ENCODE results near the gene IER3. TPM values are rescaled to one million over a fixed set of nuclear protein-coding genes. Genes with fewer than 3 reads are reported as not detected.

Gene IER3, protein sequence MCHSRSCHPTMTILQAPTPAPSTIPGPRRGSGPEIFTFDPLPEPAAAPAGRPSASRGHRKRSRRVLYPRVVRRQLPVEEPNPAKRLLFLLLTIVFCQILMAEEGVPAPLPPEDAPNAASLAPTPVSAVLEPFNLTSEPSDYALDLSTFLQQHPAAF
- total RNA-seq, result 1.6 TPM

DNA sequence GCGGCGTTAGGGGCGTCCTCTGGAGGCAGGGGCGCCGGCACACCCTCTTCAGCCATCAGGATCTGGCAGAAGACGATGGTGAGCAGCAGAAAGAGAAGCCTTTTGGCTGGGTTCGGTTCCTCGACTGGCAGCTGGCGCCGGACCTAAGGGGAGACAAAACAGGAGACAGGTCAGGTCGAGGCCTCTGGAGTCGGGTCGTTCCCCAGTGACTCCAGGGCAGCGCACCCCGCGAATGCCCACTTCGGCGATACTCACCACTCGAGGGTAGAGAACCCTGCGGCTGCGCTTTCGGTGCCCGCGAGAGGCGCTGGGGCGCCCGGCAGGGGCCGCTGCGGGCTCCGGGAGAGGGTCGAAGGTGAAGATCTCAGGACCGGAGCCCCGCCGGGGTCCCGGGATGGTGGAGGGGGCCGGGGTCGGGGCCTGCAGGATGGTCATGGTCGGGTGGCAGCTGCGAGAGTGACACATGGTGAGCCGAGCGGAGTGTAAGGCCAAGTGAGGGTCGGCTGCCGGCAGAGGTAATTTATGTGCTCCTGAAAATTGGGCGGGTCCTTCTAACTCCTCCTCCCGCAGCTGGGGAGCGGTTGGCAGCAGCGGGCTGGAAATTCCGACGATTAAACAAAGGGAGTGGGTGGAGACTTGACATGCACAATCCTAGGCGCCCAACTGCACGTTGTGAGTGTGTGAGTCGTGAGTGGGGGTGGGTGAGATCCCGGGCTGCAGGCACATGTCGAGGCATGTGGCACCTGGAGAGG is at the start of gene IER3:
IER3 (minus strand) TSS at position 494 of the 752 bp plus-strand sequence; CDS start at position 465, 29 bp downstream.

DNA sequence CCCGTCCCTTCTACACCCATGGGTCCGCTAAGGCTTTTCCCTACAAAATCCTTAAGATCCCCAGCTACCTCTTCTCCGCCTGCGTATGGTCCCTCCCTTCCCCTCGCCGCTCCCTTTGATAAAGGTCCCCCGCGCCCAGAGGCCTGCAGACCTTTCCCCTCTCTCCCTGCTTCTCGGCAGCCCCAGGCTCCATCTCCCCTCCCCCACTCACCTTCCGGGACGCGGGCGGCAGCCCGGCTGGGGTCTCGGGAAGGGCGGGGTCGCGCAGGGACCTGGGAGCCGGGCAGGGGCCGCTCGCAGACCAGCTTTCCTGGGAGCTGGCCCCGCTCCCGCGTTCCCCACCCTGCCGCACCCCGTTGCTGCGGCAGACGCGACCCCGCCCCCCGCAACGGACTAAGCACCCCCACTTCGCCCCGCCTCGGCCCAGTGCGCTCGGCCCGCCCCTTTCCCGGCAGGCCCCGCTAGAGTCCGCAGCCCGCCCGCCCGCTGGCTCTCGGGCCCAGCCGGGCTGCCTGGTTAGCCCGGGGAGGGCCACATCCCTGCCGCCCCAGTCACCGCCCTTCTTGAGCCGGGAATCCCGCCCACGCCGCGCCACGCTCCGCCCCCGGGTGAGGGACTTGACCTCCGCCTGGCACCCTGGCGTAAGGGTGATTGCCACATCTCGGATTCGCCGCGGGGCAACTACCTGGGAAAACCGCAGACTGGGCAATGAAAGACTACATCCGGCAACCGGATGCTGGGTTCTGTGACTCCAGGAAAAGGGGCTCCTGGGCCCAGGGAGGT is 1.8 kb downstream of the IER3 start, which contains the start of gene FLOT1:
FLOT1 (minus strand) TSS at position 372 of the 783 bp plus-strand sequence. CDS start 498 bp downstream, outside the sequence.

DNA sequence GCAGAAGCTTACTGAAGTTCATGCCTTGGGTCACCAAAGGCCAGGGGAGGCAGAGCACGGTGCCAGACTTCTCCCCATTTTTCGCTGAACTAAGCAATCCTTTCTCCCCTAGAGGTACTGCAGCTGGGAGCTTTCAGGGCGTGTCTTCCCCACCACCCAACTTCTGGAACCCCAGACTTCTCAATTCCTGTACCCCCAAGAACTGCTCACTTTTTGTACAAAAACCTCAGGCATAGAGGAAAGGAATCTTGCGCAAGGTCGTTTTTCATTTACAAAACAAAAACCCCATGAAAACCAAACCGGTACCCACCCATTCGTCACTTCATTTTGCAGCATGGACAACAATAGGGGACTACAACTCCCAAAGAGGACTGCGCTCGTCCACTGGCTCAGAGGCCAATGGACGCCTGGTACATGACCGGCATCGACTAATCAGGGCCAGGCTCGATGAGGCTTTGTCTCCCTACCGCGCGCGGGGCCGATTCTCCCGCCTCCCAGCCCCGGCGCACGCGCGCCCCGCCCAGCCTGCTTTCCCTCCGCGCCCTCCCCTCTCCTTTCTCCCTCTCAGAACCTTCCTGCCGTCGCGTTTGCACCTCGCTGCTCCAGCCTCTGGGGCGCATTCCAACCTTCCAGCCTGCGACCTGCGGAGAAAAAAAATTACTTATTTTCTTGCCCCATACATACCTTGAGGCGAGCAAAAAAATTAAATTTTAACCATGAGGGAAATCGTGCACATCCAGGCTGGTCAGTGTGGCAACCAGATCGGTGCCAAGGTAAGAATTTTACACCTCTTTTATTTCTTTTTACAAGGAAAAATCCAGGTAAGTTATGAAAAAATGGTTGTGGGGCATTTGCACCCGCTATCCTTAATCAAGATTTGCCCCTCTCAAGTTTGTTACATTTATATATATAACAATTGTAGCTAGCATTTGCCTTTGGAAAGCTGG is 24.3 kb downstream of the IER3 start, which contains the start of gene TUBB:
TUBB (plus strand) TSS at position 562 of the 947 bp plus-strand sequence; CDS start at position 717, 155 bp downstream.

DNA sequence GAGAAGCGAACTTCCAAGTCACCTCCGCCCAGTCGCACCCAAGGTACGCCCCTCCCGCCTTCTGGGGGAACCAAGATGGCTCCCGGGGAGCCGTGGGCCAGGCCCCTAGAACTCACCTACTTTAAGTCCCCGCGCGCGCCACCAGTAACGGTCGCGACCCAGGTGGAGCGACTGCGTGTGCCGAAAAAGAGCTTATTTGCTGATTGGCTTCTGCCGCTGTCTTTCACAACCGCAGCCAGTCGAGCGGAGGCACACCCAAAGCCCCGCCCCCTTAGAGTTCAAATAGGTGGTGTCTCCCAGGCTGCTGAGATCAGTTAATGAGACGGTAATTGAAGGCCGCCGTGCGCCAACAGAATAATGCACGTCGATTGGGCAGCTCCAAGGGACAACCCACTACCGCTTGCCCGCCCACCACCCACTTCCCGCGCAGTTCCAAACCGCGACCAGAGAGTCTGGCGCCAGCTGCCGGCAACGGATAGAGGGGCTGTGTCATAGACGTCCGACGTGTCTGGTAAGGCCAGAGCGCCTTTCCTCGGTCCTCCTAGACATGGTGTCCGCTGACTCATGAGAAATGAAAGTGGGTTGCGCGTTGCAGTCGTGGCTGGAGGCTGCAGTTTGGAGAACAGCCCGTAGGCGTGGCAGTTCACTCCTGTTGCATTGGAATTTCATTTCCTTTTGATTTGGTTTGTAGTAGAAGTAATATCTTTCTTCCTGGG is 27.1 kb downstream of the IER3 start, which contains the start of gene MDC1:
MDC1 (minus strand) TSS at position 153 of the 716 bp plus-strand sequence. CDS start 2,106 bp downstream, outside the sequence.

Small RNA genes lying within 50 kb of the gene (small RNA-seq; reads per million reads assigned to genes)
- gene RF00019 (ENCODE audit: low replicate concordance) (not detected), gene RN7SL353P (ENCODE audit: low replicate concordance) (not detected)

Other genes with a start within 250 kb of the IER3 start
- gene GNL1, start 188.1 kb downstream of the IER3 start, total RNA-seq, result 48.5 TPM
- 22.8 TPM for gene PRR3, start 187.3 kb downstream of the IER3 start, total RNA-seq
- gene ABCF1, start 173.1 kb downstream of the IER3 start, total RNA-seq, result 24.7 TPM
- gene PPP1R10, start 127.3 kb downstream of the IER3 start, total RNA-seq, result 55.7 TPM
- gene MRPS18B, start 126.7 kb downstream of the IER3 start, total RNA-seq, result 28.2 TPM
- gene ATAT1, start 117.7 kb downstream of the IER3 start, total RNA-seq, result 67.3 TPM
- 14.4 TPM for gene C6orf136, start 97.4 kb downstream of the IER3 start, total RNA-seq
- gene DHX16, start 71.5 kb downstream of the IER3 start, total RNA-seq, result 22.5 TPM
- gene PPP1R18, start 57.9 kb downstream of the IER3 start, total RNA-seq, result 37.2 TPM
- gene NRM, start 53.6 kb downstream of the IER3 start, total RNA-seq, result 4.7 TPM
- gene MDC1, start 27.3 kb downstream of the IER3 start, total RNA-seq, result 9.4 TPM
- 1,375 TPM for gene TUBB, start 24.2 kb downstream of the IER3 start, total RNA-seq
- 66.0 TPM for gene FLOT1, start 1.9 kb downstream of the IER3 start, total RNA-seq
- 155 TPM for gene DDR1, start 140.0 kb upstream of the IER3 start, total RNA-seq
- gene GTF2H4, start 163.7 kb upstream of the IER3 start, total RNA-seq, result 36.3 TPM
- gene VARS2, start 169.7 kb upstream of the IER3 start, total RNA-seq, result 41.9 TPM
- gene SFTA2, start 187.6 kb upstream of the IER3 start, total RNA-seq, result not detected
- gene MUCL3, start 196.4 kb upstream of the IER3 start, total RNA-seq, result not detected
- not detected for gene MUC21, start 239.2 kb upstream of the IER3 start, total RNA-seq

Data from parietal lobe (tissue), 2 donors.